Adrenal gland (tissue), 12 donors: Measurements from ENCODE around the gene GPC4. TPM values are rescaled to one million over a fixed set of nuclear protein-coding genes. Genes with fewer than 3 reads are reported as not detected.

Experiments
- DNase-seq, 7 donors: peaks; one replicate each; pipeline ENCODE4 v3.0.0-alpha.2; 2019 to 2020
- H3K27ac ChIP-seq, 5 donors: fragments of 200-600 bp; sonication (generic) in 4 of 5; 1 replicate in 3 of 5; 2 replicates in 2 of 5; pipeline versions ENCODE4 v1.5.1 to v1.8.0; 2016 to 2020; ENCODE audit warnings: mild to moderate bottlenecking in 1 of 5
- H3K27me3 ChIP-seq: fragments of 200-600 bp; 2 replicates; pipeline ENCODE4 v1.8.0; 2021
- H3K36me3 ChIP-seq, 2 donors: fragments of 200-600 bp; replicated peaks in 1 of 2; 1 replicate in 1 of 2; 2 replicates in 1 of 2; pipeline versions ENCODE4 v1.5.1 to v1.8.0; 2018 to 2022
- H3K4me1 ChIP-seq, 2 donors: fragments of 200-600 bp; replicated peaks in 1 of 2; 1 replicate in 1 of 2; 2 replicates in 1 of 2; pipeline versions ENCODE4 v1.5.1 to v1.8.0; 2018 to 2021
- H3K4me3 ChIP-seq, 4 donors: fragments of 200-600 bp; sonication (generic) in 3 of 4; one replicate each; pipeline ENCODE4 v1.5.1; 2016 to 2018
- H3K9me3 ChIP-seq, 3 donors: fragments of 200-600 bp; sonication (generic) in 1 of 3; replicated peaks in 1 of 3; 1 replicate in 2 of 3; 2 replicates in 1 of 3; pipeline versions ENCODE4 v1.5.1 to v1.8.0; 2016 to 2021
- CTCF ChIP-seq, 6 experiments: fragments of 450-650 bp in 4 of 6; fragments of 200-600 bp in 2 of 6; sonication (generic) in 1 of 6; IDR thresholded peaks; 1 replicate in 5 of 6; 2 replicates in 1 of 6; pipeline versions ENCODE4 v1.5.1 to v1.8.0; 2016 to 2021; ENCODE audit warnings: antibody characterized with exemption in 6 of 6, mild to moderate bottlenecking in 2 of 6, moderate library complexity in 1 of 6
- POLR2A ChIP-seq, 2 donors: fragments of 450-650 bp; IDR thresholded peaks; one replicate each; pipeline ENCODE4 v1.6.1; 2017; ENCODE audit warnings: antibody characterized with exemption in 2 of 2, mild to moderate bottlenecking in 2 of 2, moderate library complexity in 1 of 2
- WGBS, 4 donors: extraction: QIAGEN DNeasy Blood & Tissue Kit in 2 of 4; methylation state at CpG; one replicate each; pipeline versions ENCODE4 v1.1.5 to v1.1.7; 2013 to 2017; 5-methylcytosine and 5-hydroxymethylcytosine counted together
- intact Hi-C, 2 donors: fragments of 100-400 bp; cut with DNase I; formaldehyde crosslinking; loops; one replicate each; pipeline versions ENCODE4 v1.14.1 to v1.15.0; 2022 to 2023
- polyA plus RNA-seq, 3 donors: library from polyadenylated mRNA; stranded (reverse); fragments of 200-250 nt in 2 of 3; fragments of 350-450 nt in 1 of 3; fragmentation: Illumina TruSeq in 1 of 3; extraction: RNeasy Lipid Tissue Mini Kit (QIAGEN cat#74804) in 1 of 3; gene quantifications; one replicate each; pipeline ENCODE4 v1.2.3, GENCODE V29; 2013 to 2014
- total RNA-seq, 9 donors: library from RNA; depleted of rRNA in 4 of 9; stranded (reverse); fragments of >200 nt in 4 of 9; fragments of 120-200 nt in 1 of 9; fragmentation: NEBNext Ultra II Directional in 1 of 9; extraction: Animal tissue kit (Norgen Biotek cat#: 25700) in 1 of 9; gene quantifications; one replicate each; pipeline versions ENCODE4 v1.1.0 to v1.2.4, GENCODE V29; 2013 to 2023
- donor health status: healthy with polysubstance abuse.
- donor health status: Bipolar disorder and iron deficiency.
- donor health status: DM: yes; HTN: yes; CAD: no.
- donor health status: DM: no; HTN: no; CAD: no.
- donor health status: DM: no; HTN: no; CAD: no.
- donor health status: DM: yes; HTN: yes; CAD: no.

The GPC4 gene
- total and polyA plus RNA-seq, 12 donors, result 3.2 to 26.8 (median 15.7) TPM

- TF ChIP-seq CTCF (IDR thresholded peaks at IDR 0.05) (no peak), POLR2A (IDR thresholded peaks at IDR 0.05) (no peak)
- WGBS, 4 donors, result 53 to 70% (median 63%) methylated on average over 1 of the region's 1 CpG
- intact Hi-C loops, result no loop called here
- no peak for DNase-seq
- H3K4me3 ChIP-seq, result no peak overlapping the region
- H3K27me3 ChIP-seq, result no peaks in the 10 kb centered on the region
- H3K9me3 ChIP-seq, result no peaks in the 10 kb centered on the region
- no peaks in the 10 kb centered on the region for H3K4me1 ChIP-seq
- no peak overlapping the region for H3K27ac ChIP-seq
- H3K36me3 ChIP-seq, result no peaks in the 10 kb centered on the region
Observed at GRCh38 chrX:133364196-133364595, 51.1 kb downstream of the GPC4 start.

GRCh38 chrX:133362538-133362937 is 52.8 kb downstream of the GPC4 start:
- no peak for DNase-seq
- no peaks in the 10 kb centered on the region for H3K27me3 ChIP-seq
- no peaks in the 10 kb centered on the region for H3K36me3 ChIP-seq
- intact Hi-C loops, result no loop called here
- no peak overlapping the region for H3K4me3 ChIP-seq
- no peaks in the 10 kb centered on the region for H3K9me3 ChIP-seq
- H3K27ac ChIP-seq, result no peak overlapping the region
- TF ChIP-seq POLR2A (IDR thresholded peaks at IDR 0.05) (no peak), CTCF (IDR thresholded peaks at IDR 0.05) (no peak)
- WGBS, 4 donors, result 67 to 81% (median 71%) methylated on average over 2 of the region's 2 CpGs
- H3K4me1 ChIP-seq, result no peaks in the 10 kb centered on the region

DNA sequence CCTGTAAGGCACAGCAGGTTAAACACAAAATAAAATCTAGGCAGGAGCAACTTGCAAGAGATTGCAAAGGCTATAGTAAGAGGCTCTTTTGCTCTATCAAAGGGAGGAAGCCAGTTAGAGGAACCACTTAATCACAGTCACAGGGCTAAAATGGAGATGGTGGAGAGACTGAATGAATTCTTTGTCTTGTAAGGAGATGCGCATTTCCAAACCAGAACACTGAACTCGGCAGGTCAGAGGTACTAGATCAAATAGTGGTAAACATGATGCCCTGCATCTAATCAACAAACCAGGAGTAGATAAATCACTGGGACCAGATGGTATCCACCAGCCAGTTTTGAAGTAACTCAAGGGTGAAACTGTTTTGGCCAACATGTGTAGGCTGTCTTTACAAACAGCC is 55.8 kb downstream of the GPC4 start:
- intact Hi-C loops, result no loop called here
- no peak overlapping the region for H3K4me3 ChIP-seq
- H3K4me1 ChIP-seq, result no peaks in the 10 kb centered on the region
- no peaks in the 10 kb centered on the region for H3K27me3 ChIP-seq
- WGBS, 4 donors, result 69 to 100% (median 79%) methylated on average over 2 of the region's 2 CpGs
- H3K27ac ChIP-seq, result no peak overlapping the region
- TF ChIP-seq CTCF (IDR thresholded peaks at IDR 0.05), result no peak
- no peaks in the 10 kb centered on the region for H3K36me3 ChIP-seq
- H3K9me3 ChIP-seq, result no peaks in the 10 kb centered on the region
- DNase-seq, result no peak

DNA sequence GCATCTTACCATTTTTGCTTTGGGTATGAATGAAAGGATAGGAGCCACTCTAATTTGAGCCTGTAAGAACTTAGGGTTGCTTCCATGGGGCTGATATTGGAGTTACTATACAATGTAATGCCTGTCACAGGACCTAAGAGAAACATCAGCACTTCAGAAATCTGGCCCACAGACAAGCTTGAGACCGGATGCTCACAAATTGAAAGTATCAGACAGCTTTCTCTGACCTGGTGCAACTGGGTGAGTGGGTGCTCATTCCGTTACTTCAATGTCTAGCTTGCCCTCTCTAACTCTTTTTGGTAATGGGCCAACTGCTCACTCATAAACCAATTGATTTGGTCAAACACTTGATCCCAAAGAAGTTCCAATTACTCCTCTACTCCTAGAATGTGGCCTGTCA is 62.1 kb downstream of the GPC4 start:
- 82 to 90% (median 90%) methylated on average over 2 of the region's 2 CpGs for WGBS, 4 donors
- no peak for DNase-seq
- intact Hi-C loops, result no loop called here
- Histone ChIP-seq H3K36me3 (no peaks in the 10 kb centered on the region), H3K27ac (no peak overlapping the region), H3K27me3 (no peaks in the 10 kb centered on the region), H3K4me3 (no peak overlapping the region), H3K4me1 (no peaks in the 10 kb centered on the region), H3K9me3 (no peaks in the 10 kb centered on the region)
- TF ChIP-seq POLR2A (IDR thresholded peaks at IDR 0.05), result no peak
- TF ChIP-seq CTCF (IDR thresholded peaks at IDR 0.05), result no peak
